ENCODE data around the gene NR5A2.

NR5A2 gene

DNA sequence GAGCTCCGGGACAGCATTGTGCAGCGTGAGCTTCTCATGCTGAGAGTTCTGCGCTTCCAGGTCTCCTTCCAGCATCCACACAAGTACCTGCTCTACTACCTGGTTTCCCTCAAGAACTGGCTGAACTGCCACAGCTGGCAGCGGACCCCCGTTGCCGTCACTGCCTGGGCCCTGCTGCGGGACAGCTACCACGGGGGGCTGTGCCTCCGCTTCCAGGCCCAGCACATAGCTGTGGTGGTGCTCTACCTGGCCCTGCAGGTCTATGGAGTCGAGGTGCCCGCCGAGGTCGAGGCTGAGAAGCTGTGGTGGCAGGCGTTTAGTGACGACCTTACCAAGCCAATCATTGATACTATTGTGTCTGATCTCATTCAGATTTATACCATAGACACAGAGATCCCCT lies 186.4 kb downstream of the NR5A2 start:
- DNase-seq = no peak

DNA sequence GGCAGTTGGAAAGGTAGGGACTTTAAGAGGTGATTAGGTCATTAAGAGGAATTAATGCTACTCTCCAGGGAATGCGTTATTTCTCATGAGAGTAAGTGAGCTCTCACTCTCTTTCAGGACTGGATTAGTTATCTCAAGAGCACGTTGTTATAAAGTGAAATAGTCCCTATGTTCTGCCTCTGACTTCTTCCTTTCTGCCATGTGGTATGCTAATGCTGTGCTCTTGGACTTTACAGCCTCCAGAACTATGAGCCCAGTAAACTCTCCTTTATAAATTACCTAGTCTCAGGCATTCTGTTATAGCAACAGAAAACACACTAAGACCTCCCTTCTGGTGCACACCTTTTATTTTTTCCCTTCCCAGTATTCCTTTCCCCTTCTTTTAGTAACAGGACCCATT lies 187.8 kb downstream of the NR5A2 start:
- no peak for DNase-seq

DNA sequence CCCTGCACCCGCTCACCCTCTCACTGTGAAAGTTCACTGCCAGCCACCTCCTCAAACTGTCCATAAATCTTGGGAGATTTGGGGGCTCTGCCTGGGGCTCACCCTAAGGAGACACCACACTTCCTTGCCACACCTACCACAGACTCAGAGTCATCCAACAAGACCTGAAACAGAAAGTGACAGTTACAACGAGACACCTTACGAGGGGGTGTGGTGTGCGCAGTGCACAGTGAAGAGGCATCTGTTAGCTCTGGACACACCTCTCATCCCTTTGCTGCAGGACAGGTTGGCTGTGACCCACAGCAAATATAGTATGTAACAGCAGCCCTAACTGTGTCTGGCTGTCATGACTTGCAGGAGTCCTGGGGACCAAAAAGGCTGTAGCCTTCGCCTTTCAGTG lies 190.2 kb downstream of the NR5A2 start:
- DNase-seq = no peak

GRCh38 chr1:200221614-200222282 lies 194.2 kb downstream of the NR5A2 start:
- no peak for DNase-seq

GRCh38 chr1:200223207-200223606 lies 195.7 kb downstream of the NR5A2 start:
- DNase-seq = no peak

GRCh38 chr1:200223613-200224012 lies 196.1 kb downstream of the NR5A2 start:
- no peak for DNase-seq

DNA sequence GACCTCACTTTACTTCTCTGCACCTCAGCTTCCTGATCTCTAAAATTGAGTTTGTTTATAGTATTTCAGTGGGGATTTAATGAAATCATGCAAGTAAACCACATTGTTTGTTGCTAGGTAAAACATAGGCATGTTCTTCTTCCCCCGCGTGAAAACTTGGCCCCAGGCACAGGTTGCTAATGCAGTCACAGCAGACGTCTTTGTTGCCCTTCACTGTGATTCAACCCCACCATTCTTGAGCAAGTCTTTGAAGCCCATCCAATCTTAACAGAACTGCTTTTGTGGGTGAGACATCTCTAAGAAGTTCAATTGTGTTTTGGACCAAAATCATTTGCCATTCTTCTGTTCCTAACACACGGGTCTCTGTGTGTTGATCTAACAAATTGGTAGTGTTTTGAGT lies 196.8 kb downstream of the NR5A2 start:
- DNase-seq = no peak

GRCh38 chr1:200226268-200226968 lies 198.9 kb downstream of the NR5A2 start:
- DNase-seq = no peak

- no peak for DNase-seq
Measured at GRCh38 chr1:200226969-200227303, 199.4 kb downstream of the NR5A2 start.
